ENCODE results near the gene CCL21.

CCL21 gene

DNA sequence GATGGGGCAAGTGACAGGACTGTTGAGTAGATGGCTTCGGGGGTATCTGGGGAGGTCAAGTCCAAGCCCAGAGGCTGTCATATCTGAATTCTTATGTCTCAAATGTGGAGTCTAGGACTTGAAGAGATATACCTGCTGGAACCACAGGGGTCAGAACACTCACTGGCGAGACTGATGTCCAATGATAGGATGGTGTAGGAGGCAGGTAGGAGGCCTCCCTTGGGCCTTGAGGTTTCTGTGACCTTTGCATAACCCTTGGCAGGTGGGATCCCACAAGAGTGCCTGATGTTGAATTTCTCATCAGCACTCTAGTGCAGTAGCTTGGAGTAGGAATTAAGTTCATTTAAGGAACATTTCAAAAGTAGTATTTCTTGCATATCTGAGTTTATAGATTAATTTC lies 2.8 kb downstream of the CCL21 start:
- no peak for DNase-seq

DNA sequence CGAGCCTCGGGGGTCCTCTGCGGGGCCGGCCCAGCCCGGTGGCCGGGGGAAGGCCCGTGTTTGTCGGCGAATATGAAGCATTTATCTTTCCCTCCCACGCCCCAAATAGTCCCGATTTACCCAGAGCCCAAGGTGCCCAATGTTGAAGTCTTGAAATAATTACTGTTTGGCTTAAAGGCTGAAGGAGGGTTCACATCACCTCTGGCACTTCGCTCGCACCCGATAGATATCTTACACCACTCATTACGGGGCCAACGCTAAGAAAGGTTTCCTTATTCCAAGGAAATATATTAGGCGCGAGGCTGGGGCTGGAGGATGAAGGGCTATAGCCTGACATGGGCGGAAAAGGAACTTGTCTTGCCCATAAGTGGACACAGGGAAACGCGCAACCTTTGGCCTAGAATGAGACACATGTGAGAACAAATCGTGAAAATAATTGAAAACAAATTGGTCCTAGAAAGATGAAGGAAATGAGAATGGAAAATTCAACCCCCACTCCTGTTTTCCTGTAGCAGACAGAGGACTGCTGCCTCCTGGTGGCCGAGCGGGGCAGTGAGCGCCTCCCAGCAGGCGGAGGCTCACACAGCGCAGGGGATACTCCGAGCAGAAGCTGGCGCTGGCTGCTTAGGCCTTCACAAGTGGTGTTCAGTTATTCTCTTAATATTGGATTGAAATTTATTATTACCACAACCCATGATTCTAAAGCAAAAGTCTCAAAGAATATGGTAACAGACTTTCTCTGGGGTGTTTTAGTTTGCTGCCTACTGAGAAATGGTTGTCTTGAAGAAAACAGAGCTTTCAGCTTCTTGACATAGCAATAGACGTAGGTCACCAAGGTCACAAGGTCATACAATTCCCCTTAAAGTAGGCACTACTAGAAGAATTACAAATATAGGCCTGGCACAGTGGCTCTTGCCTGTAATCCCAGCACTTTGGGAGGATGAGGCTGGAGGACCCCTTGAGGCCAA lies 7.9 kb downstream of the CCL21 start:
- peak; percentile 26 for DNase-seq

DNA sequence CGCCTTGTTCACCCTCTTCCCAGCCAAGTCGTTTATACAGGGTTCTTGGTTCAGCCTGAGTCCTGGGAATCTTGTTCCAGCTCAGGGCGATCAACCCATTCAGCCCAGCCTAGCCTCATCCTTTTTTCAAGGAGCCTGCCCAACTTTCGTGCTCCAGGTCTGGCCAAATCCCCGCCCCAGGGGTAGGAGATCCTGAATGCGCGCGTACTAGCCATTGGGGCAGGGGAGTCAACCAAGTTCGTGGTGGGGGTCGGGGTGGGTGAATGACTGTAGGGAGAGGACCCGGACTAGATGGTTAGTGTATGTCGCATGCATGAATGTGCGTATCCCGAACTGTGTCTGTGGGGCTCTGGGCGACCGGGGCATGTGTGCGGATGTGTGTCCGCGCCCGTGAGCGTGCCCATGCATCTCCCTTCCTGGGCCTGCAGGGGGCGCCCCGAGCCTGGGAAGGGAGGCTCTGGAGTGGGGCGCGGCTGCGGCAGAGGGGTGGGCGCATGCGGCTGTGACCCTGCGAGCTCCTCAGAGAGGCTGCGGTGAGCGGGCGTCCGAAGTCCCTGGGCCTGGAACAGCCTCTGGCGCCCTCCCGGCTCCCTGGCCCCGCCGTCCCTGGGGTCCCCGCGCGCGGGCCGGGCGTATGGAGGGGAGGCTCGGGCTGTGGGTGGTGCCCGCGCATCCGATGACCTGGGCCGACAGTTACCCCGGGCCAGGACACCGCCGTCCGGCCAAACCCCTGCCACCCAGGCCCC lies 8.7 kb downstream of the CCL21 start:
- DNase-seq, result peak; percentile 37

DNA sequence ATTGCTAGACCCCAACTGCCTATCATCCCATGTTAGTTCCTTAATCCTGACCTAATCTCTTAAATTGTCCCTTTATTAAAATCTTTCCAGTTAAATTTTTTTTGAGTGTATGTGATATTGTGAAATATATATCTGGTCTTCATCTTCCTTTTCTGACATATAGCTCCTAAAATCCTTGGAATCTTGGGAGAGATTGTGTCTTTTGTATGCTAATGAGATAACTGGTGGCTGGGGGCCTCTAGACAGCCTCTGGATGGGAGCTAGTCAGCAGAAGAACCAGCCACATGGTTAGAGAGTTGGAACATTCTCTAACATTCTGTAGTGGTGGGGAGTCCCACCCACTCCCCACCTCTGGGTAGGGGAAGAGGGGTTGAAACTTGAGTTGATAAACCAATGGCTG lies 15.1 kb downstream of the CCL21 start:
- DNase-seq, result no peak

DNA sequence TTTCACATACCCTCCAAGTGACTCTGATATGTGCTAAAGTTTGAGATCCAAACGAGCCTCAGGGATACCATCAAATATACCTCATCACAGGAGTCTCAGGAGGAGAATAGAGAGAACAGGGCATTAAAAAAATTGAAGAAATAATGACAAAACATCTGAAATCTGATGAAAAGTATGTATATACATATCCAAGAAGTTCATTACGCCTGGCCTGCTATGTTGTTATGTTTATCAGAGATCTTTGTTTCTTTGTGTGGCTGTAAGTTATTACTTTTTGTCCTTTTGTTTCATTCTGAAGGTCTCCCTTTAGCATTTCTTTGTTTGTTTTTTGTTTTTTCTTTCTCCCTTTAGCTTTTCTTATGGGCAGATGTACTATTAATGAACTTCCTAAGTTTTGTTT lies 16.4 kb downstream of the CCL21 start:
- DNase-seq, result no peak

DNA sequence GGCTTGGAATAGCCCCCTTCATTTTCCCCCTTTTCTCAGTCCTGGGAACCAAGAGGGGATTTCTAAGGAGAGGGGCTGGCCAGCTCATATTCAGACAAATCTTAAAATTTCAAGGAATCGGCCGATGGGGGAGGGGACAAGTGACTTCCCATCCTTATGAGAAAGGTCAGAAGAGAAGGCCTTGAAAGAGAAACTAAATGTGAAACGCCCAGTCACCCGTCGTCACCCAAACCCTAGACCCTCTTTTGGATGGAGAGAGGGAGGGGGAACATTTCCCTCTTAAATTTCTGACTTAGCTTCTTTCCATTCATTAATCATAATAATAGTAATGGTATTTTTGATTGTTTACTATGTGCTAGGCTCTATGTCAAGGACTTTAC lies 18.0 kb downstream of the CCL21 start:
- DNase-seq, result no peak

DNA sequence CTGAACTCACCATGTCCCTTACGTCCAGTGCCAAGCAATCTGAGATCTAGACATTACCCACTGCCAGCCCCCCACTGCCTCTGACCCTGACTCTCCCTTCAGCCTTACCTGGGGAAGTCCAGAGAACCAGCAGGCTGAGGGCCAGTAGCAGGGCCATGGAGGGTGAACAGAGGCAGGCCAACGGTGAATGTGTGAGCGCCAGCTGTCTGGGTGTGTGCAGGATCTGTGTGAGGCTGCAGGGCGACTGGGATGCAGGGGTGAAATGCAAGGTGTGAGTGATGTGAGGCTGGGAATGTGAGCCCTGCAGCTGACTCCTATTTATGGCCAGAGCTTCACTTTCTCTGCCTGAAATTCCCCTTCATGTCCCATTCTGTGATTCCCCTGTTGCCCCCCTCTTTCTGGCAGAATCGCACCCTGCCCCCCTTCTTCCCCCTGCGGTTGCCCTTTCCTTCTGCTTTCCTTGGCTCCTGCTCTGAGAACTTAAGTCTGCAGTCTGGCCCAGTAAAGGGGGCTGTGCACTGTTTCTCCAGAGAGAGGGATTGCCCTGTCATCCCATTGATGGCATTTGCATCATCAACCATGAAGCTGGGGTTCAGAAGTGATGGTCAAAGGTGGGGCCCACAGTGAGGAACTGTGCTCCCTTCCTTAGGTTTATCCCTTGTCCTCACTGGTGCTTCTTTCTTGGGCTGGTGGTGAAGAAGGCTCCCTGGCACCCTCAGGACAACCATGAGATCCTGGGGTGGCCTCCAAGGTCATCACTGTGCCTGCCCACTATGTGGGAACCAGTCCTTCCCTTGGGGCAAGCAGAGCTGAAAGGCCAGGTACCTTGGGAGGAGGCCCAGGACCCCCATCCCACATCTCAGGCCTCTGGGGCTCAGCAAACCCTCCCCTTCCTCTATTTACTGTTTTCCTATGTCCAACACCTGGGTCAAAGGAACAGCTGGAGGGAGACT lies 18.7 kb downstream of the CCL21 start, which contains the start of gene CCL19:
Gene CCL19, minus strand, starts transcription at position 294 of the 953 bp plus-strand sequence. Its CDS starts 137 bp downstream, at position 157.
- no peak for DNase-seq

DNA sequence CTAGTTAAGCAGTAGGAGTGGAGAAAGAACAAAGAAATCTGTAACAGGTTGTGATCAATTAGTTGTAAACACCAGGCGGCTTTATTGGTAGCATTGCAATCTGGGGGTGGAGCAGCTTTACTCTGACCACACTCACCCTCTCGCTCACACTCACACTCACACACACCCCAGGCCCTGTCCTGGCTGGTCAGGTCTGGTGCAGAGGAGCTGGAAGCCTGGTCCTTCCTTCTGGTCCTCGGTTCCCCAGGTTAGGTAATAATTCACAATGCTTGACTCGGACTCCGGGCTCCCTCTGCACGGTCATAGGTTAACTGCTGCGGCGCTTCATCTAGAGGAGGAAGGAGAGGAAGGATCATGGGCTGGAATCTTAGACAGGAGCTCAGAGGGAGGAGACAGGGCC lies 20.4 kb downstream of the CCL21 start:
- DNase-seq, result no peak

DNA sequence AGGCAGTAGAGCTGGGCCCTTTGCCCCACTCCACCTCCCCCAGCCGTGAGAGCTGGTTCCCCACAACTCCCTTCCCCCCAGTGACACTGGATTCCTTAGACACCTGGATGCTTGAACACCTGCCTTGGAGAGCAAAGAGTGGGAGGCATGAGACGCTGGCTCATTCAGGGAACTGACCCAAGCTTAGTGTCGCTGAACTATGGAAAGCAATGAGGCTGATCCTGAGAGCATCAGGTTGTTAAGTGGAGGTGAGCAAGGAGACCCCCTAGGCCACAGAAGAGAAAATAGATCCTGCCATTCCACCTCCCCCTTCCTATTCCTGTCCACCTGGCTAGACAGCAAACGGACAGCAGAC lies 20.8 kb downstream of the CCL21 start:
- no peak for DNase-seq

DNA sequence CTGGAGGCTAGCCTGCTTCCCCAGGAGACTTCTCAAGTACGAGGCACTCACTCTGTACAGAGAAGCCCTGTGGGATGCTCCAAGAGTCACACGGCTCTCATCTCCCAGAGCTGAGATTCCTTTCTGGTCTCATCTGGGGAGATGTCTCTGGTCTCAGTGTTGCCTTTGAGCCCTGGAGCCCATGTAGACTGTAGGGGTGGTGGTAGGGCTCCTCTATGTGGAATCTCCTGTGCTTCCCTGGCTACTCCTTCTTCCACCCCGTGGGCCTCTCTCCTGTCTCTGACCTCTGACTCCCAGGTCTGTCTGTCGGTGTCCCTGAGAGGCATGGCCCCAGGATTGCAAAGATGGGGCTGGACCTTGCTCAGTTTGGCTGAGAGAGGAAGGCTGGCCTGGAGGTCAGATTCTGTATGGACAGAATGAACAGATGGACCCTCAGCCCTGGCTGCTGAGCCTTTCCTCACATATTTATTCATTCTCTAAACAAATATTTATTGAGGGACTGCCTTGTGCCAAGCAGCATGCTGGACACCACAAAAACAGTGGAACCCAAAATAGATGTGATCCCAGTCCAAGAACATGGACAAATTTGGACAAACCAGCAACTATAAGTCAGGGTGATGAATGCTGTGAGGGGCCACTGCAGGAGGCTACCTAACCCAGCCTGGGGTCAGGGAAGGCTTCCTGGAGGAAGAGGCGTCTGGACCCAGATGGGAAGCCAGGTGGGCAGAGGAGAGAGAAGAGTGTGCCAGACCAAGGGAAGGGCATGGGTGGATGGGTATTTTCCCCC lies 21.4 kb downstream of the CCL21 start:
- no peak for DNase-seq

DNA sequence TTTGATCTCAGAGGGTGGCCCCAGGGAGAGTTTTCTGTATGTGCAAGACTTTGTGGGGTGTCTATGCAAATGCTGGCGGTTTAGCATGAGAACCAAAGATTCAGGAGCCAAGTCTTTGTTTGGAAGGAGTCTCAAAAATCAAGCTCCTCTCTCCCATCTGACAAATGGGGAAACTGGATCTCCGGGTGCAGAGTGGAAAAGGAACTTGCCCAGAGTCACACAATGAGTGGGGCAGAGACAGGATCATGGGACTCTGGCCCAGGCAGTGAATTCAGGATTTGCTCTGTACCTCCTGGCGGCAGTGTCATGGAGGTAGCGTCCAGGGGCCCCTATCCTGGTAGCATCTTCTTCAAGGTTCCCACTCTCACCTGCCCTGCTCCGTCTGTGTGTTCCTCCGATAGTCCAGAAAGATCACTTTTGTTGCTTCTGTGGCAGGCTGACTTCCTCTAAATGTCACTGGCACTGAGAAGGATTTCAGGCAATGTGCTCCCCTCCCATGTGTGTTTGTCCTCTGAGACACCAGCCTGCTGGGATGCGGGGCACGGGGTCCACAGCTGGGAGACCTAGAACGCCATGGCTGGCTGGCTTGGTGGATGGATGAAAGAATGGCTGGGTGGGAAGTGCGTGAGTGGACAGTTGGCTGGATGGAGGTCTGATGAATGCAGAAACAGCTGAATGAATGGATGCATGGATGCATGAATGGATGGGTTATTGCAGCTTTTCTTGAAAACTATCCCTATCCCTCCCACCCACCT lies 22.5 kb downstream of the CCL21 start:
- no peak for DNase-seq

DNA sequence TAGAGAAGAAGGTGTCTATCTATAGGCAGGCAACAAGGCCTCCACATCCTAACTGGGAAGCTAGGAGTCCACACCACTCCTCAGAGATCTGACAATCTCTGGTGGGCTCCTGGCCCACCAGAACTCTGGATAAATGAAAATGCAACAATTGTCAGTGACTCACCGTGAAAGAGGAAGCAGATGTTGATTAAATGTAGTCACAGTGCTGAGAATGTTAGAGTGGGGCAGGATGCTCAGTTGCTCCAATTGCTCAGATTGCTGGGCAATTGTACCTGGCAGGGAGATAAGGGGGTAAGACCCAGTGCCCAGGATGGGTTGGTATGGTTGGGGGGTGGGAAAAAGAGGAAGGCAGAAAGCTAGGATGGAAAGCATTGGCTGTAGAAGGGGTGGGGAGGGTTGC lies 23.2 kb downstream of the CCL21 start:
- DNase-seq, result no peak

DNA sequence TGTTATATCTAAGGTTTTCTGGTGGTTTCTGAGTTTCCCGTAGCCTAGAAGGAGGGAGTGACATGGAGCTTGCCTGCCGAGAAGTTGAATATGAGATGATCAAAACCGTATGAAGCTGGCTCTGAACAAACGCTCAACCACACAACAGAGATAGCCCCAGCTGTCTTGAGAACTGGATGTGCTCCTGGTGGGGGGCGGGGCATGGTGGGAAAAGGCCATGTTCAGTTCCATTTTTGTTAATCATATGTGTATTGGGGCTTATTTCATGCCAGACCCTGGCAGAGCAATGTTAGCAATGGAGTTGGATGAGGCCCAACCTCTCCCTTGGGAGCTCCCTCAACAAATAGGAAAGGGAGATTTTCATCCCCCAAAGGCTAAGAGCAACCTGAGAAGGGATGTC lies 23.7 kb downstream of the CCL21 start:
- no peak for DNase-seq

DNA sequence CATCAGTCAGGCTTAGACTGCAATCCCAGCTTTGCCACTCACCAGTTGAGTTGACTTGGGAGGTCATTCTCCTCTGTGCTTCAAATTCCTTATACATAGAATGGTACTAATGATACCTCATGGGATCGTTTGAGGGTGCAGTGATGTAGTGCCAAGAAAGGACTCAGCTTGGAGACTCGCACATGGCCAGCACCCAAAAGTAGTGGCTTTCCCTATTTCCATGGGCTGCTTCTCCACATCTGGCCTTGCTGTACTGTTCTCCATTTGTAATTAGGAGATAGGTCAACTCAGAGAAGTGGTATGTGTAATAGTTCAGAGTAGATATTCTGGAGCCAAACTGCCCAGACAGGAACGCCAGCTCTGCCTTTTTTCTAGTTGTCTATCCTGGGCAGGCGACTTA lies 24.3 kb downstream of the CCL21 start:
- no peak for DNase-seq

DNA sequence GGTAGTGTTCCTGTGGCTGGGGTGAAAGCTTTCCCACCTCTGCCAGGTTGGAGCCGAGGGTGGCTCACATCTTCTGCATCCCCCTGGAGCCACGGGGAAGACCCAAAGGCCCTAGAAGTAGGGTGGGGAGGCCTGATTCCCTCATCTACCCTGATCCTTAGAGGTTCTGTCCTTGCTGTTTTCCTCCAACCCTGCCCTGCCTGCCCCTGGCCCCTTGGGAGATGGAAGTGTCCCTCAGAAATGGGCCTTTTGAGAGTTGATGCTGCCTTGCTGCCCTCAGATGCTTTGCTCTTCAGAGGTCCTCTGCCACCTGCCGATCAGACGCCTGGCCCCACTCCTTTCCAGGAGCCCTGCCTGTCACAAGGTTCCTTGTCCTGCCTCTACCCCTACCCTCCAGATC lies 25.1 kb downstream of the CCL21 start:
- DNase-seq, result no peak

DNA sequence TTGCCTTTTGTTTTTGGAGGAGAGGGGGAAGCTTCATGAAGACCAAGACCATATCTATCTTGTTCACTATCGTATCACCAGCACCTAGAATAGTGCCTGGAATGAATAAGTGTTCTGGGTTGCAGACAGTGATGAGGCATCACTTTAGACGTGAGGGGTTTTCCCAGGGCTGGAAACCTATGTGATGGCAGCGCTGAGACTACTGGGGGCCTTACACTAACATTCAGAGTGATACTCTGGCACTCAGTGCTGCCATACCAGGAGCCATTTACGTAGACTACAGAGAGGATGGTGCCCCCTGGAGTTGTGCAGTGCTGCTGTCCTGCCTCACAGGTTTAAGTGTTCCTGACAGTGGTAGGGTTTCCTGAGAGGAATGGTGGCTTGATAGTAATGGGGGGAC lies 25.8 kb downstream of the CCL21 start:
- no peak for DNase-seq

DNA sequence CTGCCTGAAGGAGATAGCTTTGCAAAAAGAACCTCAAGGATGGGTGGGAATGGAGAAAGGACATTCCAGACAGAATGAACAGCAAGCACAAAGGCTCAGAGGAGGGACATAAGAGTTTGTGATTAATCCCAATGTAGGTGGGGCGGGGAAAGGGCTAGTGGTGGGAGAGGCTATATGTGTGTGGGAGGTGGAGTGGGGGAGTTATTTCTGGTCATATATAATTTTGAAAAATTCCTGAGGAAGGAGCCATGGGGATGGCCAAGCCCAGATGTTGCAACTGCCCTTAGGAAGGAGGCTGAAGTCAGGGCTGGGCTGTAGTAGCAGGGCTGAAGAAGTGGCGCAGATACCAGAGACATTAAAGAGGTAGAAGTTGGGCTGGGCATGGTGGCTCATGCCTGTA lies 34.1 kb downstream of the CCL21 start:
- no peak for DNase-seq

DNA sequence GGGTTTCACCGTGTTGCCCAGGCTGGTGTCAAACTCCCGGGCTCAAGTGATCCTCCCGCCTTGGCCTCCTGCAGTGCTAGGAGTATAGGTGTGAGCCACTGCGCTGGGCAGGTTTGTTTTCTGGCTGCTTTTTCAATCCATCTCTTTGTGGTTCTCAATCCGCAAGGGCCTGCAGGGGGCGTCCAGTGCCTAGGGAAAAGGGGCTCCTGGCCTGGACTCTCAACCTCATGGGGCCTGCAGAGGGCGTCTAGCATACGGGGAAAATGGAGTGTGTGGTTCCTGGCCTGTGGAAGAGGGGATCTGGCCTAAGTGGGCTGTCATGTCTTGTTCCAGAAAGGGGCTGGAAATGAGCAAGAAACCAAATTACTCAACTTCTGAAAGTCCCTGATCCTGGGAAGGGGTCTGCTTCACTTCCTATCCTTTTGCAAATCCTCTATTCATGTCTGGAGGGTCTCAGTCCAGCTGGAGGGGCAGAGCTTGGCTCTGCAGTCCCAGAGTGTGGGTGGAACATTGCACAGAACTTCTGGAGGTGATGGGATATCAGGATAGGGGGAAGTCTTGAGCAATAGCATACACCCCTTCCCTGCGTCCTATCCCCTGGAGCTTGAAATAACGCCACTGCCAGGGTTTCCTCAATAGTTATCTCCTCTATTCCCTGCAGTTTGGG lies 34.8 kb downstream of the CCL21 start:
- peak; percentile 21 for DNase-seq

DNA sequence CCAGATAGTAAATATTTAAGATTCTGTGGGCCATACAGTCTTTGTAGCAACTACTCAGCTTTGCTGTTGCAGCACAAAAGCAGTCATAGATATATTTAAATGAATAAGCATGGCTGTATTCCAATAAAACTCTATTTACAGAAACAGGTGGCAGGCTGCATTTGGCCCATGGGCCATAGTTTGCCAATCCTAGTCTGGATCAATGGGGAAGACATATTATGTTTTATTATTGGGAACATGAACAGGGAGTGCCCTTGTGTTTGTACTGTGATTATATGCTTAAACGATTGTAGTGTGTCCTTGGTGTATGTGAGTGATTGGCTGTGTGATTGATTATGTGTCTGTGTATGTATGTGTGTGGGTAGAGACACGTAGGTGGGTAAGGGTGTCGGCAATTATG lies 35.5 kb downstream of the CCL21 start:
- DNase-seq, result no peak

DNA sequence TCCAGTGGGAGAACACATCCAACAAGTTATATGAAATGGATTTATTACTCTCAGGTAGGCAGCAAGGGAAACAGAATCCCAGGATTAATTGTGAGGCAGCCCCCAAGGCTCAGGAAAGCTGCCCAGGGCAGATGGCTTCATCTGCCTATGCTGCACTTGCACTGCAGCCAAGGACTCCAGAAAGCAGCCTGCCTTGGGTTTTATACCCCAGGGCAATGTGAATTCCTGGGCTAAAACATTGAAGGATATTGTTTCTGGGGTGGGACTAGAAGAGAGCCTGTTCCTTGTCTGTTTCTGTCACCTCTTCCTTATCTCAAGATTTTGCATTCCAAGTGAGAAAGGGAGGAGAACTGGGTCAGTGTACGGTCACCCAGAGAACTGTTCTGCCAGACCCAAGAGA lies 38.6 kb downstream of the CCL21 start:
- DNase-seq, result no peak
